HEK293T (cell line): Measurements from ENCODE around the gene ARHGAP45.

Source experiments
- BHLHE40 ChIP-seq: fragments of 450-650 bp; IDR thresholded peaks from 2 replicates; pipeline ENCODE4 v1.6.1; 2016; ENCODE audit warnings: mild to moderate bottlenecking, moderate library complexity, borderline replicate concordance
- ELF4 ChIP-seq: fragments of 450-650 bp; IDR thresholded peaks from 2 replicates; pipeline ENCODE4 v1.6.1; 2017; ENCODE audit warnings: antibody characterized with exemption
- FOXA1 ChIP-seq: fragments of 450-650 bp; IDR thresholded peaks from 2 replicates; pipeline ENCODE4 v1.6.1; 2016; ENCODE audit warnings: mild to moderate bottlenecking
- FOXM1 ChIP-seq: fragments of 450-650 bp; IDR thresholded peaks from 2 replicates; pipeline ENCODE4 v1.6.1; 2017; ENCODE audit warnings: mild to moderate bottlenecking, borderline replicate concordance
- HDGF ChIP-seq: fragments of 450-650 bp; IDR thresholded peaks from 2 replicates; pipeline ENCODE4 v1.6.1; 2017; ENCODE audit warnings: antibody characterized with exemption, borderline replicate concordance
- LEF1 ChIP-seq: fragments of 450-650 bp; IDR thresholded peaks from 2 replicates; pipeline ENCODE4 v1.6.1; 2017; ENCODE audit warnings: mild to moderate bottlenecking, borderline replicate concordance
- NFRKB ChIP-seq: fragments of 450-650 bp; IDR thresholded peaks from 2 replicates; pipeline ENCODE4 v1.6.1; 2016; ENCODE audit warnings: mild to moderate bottlenecking, moderate library complexity
- PKNOX1 ChIP-seq: fragments of 450-650 bp; IDR thresholded peaks from 2 replicates; pipeline ENCODE4 v1.6.1; 2016
- SP1 ChIP-seq: fragments of 450-650 bp; IDR thresholded peaks from 2 replicates; pipeline ENCODE4 v1.6.1; 2017
- SUZ12 ChIP-seq: fragments of 450-650 bp; IDR thresholded peaks from 2 replicates; pipeline ENCODE4 v1.6.1; 2016; ENCODE audit warnings: mild to moderate bottlenecking
- ZNF384 ChIP-seq: fragments of 450-650 bp; IDR thresholded peaks from 2 replicates; pipeline ENCODE4 v1.6.1; 2016

GRCh38 chr19:1105873-1106840 lies 39.2 kb downstream of the ARHGAP45 start:
- TF ChIP-seq LEF1, result no peak
- no peak for TF ChIP-seq NFRKB
- no peak for TF ChIP-seq ELF4
- TF ChIP-seq SP1, result no peak
- TF ChIP-seq BHLHE40, result no peak
- no peak for TF ChIP-seq FOXA1
- TF ChIP-seq SUZ12, result no peak
- no peak for TF ChIP-seq FOXM1
- no peak for TF ChIP-seq PKNOX1
- no peak for TF ChIP-seq ZNF384
- TF ChIP-seq HDGF, result no peak
